ENCODE data around the gene SLC25A2.
"Not testable (repeated sequence)": the region's sequence is repeated elsewhere in the genome, so short reads cannot be mapped to it uniquely, and the experiment has no call there.

SLC25A2 gene

DNA sequence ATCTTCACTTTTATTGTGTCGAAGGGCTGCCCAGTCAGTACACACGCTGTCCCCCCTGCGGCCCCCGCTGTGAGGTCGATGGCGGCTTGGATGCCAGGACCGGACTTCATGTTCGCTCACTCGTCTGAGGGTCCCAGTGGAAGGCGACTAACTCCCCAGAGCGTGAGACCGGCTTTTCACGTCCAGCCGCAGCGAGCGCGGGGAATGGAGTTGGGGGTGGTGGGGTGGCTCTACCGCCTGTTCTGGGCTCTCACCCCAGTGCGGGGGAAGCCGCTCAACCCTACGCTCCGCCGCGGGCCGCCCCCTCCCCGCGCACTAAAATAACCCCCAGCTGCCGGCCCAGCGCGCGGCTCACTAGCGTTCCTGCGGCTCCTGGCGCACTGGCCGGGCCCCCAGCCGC lies at the start of gene SLC25A2:
TSS of gene SLC25A2 (minus strand) at position 294 of the 400 bp plus-strand sequence. CDS start at position 110, 184 bp downstream.
- no peak for DNase-seq

DNA sequence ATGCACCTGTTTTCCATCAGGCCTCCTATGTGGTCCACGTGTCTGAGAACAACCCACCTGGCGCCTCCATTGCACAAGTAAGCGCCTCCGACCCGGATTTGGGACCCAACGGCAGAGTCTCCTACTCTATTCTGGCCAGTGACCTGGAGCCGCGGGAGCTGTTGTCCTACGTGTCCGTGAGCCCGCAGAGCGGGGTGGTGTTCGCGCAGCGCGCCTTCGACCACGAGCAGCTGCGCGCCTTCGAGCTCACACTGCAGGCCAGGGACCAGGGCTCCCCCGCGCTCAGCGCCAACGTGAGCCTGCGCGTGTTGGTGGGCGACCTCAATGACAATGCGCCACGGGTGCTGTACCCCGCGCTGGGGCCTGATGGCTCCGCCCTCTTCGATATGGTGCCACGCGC lies 47.7 kb upstream of the SLC25A2 start:
- DNase-seq: no peak

DNA sequence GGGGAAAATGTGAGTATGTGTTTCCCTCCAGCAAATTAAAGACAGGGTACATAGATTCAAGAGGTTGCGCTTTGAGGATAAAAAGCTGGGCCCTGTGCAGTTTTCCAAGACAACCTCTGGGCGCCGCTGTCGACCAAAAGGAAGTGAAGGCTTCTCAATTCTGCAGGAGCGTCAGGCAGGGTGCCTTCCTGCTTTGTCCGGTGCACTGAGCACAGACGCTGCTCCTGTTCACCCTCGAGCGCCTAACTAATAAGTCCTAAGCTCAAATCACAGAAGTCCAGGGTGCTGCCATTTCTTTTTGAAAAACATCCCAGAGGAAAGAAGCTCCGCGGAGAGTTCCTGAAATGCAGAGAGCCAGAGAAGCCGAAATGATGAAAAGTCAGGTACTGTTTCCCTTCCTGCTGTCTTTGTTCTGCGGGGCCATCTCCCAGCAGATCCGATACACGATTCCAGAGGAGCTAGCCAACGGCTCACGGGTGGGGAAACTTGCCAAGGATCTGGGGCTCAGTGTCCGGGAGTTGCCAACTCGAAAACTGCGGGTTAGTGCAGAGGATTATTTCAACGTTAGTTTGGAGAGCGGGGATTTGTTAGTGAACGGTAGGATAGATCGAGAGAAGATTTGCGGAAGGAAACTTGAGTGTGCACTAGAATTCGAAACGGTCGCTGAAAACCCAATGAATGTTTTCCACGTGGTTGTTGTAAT lies 46.2 kb upstream of the SLC25A2 start, which contains the start of gene PCDHGB1:
TSS of gene PCDHGB1 (plus strand) at position 183 of the 703 bp plus-strand sequence. CDS start at position 345, 162 bp downstream.
- peak; percentile 40 for DNase-seq

DNA sequence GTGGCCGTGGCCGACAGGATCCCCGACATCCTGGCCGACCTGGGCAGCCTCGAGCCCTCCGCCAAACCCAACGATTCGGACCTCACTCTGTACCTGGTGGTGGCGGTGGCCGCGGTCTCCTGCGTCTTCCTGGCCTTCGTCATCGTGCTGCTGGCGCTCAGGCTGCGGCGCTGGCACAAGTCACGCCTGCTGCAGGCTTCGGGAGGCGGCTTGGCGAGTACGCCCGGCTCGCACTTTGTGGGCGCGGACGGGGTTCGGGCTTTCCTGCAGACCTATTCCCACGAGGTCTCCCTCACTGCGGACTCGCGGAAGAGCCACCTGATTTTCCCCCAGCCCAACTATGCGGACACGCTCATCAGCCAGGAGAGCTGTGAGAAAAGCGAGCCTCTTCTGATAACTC lies 42.2 kb upstream of the SLC25A2 start:
- DNase-seq: not testable (repeated sequence)

DNA sequence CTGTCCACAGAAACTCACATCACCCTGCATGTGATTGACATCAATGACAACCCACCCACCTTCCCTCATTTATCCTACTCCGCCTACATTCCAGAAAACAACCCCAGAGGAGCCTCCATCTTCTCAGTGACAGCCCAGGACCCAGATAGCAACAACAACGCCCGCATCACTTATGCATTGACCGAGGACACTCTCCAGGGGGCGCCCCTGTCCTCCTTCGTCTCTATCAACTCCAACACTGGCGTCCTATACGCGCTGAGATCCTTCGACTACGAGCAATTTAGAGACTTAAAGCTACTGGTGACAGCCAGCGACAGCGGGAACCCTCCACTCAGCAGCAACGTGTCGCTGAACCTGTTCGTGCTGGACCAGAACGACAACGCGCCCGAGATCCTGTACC lies 41.5 kb upstream of the SLC25A2 start:
- DNase-seq: no peak

DNA sequence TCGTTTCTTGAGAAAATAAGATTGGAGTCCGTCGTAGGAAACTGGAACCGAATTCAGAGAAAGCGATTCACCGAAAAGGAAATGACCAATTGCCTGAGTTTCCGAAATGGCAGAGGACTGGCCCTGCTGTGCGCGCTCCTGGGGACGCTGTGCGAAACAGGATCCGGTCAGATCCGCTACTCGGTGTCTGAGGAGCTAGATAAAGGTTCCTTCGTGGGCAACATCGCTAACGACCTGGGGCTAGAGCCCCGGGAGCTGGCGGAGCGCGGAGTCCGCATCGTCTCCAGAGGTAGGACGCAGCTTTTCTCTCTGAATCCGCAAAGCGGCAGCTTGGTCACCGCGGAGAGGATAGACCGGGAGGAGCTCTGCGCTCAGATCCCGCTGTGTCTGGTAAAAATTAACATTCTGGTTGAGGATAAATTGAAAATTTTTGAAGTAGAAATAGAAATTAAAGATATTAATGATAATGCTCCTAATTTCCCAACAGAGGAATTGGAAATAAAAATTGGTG lies 40.2 kb upstream of the SLC25A2 start:
- DNase-seq: no peak

DNA sequence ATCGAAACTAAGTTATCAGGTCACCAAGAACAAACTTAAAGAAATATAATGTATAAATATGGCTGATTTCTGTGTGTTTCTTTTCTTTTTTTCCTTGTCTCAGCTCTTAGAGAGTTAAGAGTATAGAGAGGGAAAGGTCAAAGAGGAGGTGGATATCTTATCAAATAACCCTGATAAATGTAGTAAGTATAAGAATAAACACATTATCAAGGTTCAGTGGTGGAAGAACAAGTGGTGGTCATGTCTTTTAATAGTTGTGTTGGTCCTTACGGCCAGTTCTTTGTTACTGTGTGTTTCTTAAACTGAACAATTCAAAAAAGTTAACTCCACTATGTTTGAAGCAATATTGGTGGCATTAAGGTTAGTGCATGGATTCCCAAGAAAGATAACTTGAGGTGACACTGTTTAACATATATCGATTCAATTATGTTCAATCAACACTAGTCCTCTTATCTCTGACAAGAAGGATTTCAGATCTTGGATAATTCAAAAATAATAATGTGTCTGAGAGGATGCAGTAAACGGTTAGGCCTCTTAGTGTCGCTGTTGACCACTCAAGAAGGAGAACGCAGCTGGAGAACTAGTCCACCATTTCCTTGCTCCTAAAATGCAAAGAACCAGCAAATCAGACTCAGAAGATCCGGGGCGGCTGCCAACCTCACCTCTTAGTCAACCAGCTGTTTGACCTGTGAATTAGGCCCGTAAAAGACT lies 39.5 kb upstream of the SLC25A2 start, which contains the start of gene PCDHGA3:
TSS of gene PCDHGA3 (plus strand) at position 588 of the 711 bp plus-strand sequence. CDS start 205 bp downstream, outside the sequence.
- DNase-seq: peak; percentile 31

DNA sequence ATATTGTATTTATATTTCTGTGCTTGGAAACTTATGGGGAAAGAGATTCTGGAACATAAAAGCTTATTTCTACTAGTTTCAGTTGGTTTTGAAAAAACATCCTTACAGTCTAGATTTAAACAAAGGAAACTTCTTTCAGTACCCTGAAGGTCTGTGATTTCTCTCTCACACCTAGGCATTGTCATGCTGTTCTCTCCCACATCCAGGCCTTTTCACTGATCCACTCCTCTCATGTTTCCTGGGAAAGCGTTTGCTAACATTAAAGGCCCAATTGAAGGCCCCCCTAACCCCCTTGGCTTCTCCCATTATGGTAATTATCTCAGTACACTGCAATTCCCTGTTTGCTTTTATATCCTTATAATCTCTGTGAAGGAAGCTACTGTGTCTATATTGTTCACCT lies 38.9 kb upstream of the SLC25A2 start:
- DNase-seq: no peak

DNA sequence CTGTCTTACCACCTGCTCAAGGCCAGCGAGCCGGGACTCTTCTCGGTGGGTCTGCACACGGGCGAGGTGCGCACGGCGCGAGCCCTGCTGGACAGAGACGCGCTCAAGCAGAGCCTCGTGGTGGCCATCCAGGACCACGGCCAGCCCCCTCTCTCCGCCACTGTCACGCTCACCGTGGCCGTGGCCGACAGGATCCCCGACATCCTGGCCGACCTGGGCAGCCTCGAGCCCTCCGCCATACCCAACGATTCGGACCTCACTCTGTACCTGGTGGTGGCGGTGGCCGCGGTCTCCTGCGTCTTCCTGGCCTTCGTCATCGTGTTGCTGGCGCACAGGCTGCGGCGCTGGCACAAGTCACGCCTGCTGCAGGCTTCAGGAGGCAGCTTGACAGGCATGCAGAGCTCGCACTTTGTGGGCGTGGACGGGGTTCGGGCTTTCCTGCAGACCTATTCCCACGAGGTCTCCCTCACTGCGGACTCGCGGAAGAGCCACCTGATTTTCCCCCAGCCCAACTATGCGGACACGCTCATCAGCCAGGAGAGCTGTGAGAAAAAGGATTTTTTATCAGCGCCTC lies 37.0 kb upstream of the SLC25A2 start:
- not testable (repeated sequence) for DNase-seq

DNA sequence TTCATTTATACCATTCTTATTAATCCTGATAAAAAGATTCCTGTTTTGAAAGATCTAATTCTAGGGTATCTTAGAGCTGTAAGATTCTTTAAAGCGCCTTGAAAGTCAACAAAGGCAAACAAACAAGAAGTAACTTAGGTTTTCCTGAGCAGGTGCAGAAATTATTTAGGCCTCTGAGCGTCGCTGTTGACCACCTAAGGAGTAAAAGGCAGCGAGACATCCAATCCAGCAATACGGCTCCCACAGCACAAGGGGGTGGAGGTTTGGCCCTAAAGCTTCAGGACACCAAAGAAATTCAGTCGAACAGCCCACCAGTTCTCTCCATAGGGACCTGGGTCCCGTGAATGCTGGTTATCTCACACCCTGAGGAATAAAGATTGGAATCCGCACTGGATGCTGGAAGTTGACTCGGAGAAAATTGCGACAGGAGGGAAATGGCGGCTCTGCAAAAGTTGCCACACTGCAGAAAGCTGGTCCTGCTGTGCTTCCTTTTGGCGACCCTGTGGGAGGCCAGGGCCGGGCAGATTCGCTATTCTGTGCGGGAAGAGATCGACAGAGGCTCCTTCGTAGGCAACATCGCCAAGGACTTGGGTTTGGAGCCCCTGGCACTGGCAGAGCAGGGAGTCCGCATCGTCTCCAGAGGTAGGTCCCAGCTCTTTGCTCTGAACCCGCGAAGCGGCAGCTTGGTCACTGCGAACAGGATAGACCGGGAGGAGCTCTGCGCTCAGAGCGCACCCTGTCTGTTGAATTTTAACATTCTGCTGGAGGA lies 34.9 kb upstream of the SLC25A2 start, which contains the start of gene PCDHGA2:
TSS of gene PCDHGA2 (plus strand) at position 223 of the 769 bp plus-strand sequence.
- DNase-seq: peak; percentile 19

DNA sequence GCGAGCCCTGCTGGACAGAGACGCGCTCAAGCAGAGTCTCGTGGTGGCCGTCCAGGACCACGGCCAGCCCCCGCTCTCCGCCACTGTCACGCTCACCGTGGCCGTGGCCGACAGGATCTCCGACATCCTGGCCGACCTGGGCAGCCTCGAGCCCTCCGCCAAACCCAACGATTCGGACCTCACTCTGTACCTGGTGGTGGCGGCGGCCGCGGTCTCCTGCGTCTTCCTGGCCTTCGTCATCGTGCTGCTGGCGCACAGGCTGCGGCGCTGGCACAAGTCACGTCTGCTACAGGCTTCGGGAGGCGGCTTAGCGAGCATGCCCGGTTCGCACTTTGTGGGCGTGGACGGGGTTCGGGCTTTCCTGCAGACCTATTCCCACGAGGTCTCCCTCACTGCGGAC lies 28.7 kb upstream of the SLC25A2 start:
- DNase-seq: not testable (repeated sequence)

DNA sequence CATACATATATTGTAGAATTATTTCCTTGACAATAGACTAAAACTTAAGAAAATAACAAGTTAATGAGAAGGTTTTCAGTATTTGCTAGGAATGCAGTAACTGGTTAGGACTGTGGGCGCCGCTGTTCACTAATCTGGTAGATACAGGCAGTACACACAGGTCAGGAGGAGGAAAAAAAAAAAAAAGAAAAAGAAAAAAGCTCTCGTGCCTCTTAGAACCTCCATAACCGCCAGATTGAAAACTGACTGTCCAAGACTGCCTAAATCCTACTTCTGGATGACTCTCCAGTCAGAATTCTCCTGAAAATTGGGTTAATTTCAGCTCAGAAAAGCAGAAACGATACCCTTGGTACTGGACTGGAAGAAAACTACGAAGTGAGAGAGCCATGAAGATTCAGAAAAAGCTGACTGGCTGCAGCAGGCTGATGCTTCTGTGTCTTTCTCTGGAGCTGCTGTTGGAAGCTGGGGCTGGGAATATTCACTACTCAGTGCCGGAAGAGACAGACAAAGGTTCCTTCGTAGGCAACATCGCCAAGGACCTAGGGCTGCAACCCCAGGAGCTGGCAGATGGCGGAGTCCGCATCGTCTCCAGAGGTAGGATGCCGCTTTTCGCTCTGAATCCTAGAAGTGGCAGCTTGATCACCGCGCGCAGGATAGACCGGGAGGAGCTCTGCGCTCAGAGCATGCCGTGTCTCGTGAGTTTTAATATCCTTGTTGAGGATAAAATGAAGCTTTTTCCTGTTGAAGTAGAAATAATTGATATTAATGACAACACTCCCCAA lies 26.6 kb upstream of the SLC25A2 start, which contains the start of gene PCDHGA1:
TSS of gene PCDHGA1 (plus strand) at position 216 of the 782 bp plus-strand sequence.
- no peak for DNase-seq

DNA sequence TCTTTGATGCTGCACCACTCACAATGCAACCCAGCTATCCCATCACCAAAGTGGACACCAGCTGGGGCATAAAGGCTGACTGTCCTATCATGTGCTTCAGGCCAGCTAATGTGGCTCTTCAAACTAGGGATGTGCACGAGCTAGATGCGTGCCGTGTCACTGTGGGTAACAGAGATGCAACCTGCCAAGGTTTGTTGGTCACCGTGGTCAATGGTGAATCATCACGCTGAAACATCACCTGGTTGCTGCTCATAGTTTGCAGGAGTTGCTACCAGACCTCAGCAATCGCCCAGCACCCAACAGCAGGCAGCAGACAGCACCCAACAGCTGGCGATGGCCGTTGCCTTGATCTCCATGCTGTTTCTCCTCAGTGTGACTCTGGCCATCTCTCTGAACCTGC lies 24.4 kb upstream of the SLC25A2 start:
- no peak for DNase-seq

DNA sequence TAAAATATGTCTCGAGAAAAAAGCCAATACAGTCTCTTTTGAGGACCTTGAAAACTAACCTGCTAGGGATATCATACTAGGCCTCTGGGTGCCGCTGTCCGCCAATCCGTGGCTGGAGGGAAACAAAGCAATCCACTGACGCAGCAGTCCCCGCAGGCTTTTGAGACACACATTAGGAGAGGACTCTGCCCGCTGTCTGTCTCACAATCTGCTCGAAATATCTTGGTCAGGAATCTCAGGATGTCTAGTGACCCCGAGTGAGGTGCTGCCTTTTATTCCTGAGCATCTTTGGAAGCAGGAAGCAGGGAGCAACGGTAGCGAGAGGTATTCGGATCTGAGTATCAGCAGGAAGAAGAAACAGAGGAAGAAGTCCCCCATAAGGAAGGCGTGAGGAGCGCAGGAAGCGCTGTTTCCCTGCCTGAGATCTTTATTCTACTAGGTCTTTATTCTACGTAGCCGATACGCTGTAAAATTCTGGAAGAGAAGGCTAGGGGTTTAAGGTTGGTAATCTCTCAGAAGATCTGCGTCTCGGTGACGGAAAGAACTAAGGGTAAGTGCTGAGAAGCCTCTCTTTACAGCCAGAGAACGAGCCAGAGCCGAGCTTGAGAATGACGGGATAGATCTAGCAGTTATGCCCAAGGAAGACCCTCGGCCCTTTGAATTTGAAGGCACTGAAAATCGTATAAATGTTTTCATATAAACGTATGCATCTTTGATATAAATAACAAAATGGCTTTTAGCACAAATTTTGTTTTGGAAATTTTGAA lies 22.4 kb upstream of the SLC25A2 start:
- DNase-seq: peak; percentile 21

DNA sequence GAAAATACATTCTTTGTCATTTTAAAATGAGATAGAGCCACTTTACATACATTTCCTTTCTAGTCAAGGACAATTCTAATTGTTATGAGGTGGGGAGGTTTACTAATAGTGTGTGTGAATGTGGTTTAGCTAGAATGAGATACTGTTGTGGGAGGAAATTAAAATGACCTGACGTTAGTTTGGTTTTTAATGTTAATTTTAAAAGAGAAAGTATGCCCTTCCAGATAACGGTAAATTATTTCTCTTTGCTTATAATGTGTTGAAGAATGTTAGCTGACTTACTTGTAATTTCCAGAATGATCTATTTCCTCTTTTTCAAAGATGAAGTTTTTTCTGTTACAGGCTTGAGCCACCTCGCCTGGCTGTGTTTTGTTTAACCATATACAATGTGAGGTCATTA lies 18.4 kb upstream of the SLC25A2 start:
- no peak for DNase-seq

DNA sequence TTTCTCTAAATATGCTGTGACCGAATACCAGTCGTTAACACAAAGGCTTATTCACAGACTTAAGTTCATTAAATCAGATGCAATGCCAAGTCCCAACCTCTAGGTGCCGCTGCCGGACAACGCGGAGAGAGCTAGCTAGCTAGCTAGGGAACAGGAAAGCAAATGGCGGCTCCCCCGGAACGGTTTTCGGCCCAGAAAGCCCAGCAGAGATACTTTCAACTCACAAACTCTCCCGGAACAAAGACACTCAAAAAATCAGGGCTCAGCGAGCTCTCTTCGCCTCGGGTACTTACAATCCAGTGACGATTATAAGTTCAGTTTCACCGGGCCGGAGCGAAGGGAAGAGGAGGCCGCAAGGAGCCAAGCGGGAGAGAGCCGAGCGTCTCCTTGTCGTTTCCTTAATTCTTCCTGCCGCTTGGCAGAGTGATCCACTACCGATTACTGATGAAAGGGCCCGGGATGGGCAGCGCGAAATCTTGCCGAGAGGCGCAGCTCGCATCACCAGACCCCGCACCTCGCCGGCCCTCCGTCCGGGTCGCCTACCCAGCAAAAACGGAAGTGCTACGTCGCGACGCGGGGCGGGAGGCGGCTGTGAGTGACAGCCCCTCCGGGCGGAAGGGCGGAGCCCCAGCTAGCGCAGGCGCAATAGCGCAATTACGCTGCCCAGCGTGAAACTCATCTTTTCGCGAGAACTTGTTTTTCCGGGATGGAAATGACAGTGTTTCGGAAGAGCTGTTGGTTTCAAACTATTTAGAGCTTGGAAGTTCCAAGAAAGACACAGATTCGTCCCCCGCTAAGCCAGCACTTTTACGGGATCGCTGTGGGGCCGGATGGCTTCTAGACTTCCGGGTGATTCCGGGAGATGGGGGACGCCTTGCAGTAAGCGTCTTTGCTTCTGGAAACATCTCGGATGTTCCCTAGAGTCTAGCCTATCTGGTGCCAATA lies 16.6 kb upstream of the SLC25A2 start, which contains the start of gene TAF7:
TSS of gene TAF7 (minus strand) at position 560 of the 945 bp plus-strand sequence. CDS start 740 bp downstream, outside the sequence.
- peak; percentile 96 for DNase-seq

DNA sequence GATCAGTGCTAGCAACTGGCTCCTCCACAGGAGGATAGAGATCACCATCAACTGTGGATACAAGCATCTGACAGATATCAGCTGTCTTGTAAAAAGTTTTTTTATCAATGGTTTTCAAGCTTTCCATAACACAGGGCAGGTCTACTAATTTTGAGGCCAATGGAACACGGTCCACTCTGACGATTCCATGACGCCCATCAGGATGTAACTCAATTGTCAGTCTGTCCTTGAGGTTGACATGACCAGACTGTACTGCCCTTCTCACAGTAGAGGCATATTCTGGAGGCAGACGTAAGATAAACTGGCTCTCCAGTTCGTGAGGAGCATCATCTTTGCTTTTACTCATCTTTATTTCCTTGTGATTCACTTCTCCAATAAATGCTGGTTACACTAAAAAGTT lies 15.8 kb upstream of the SLC25A2 start:
- DNase-seq: no peak

DNA sequence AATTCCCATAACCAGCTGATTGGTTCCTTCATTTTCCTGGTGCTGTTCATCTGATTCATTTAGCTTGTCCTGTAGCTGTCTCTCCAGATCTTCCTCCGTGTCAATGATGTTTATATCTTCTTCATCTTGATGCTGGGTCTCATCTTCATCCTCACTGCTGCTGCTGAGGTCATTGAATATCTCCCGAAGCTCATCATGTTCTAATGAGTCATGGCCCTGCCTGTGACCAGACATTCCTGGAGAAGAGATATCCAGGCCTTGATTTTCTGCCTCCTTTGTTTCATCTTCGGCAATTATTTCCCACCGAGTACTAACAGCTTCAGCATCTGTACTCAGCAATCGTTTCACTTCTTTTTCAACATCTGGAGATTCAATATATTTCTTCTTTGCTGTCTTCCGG lies 15.4 kb upstream of the SLC25A2 start:
- DNase-seq: no peak

DNA sequence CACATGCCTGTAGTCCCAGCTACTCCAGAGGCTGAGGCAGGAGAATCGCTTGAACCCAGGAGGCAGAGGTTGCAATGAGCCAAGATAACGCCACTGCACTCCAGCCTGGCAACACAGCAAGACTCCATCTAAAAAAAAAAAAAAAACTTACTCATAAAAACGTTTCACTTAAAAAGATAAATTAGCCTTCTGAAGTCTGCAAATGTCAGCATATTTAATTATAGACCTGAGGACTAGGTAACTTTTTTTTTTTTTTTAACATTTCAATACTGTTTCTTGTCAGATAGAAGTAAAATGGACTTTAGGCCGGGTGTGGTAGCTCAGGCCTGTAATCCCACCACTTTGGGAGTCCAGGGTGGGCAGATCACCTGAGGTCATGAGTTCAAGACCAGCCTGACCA lies 13.1 kb upstream of the SLC25A2 start:
- DNase-seq: not testable (repeated sequence)

DNA sequence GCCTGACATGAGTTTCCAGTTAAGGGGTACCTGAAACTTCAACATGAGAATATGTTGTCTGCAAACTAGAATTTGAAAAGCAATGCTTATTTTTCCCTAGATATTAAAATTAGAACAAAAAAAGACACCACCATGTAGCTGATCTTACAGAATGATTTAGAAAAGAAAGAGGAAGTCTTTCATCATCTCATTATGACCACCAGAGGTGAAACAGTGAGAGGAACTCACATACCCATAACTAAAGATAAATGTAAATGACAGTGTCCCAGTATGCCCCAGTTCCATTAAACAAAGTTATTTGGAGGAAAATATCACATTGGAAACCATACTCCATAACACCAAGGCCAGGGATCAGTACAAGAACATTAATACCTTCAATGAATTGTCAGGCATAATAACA lies 9.9 kb upstream of the SLC25A2 start:
- no peak for DNase-seq
